DOHH2 (cell line): ENCODE measurements around the gene ITPR3.

Experiments used
- CTCF ChIP-seq: fragments of 200-600 bp; sonication (generic); IDR thresholded peaks from one replicate; pipeline ENCODE4 v1.5.1; 2014; ENCODE audit warnings: antibody characterized with exemption, mild to moderate bottlenecking, low read depth, low read length; ENCODE audit not compliant: poor library complexity, severe bottlenecking
- EZH2phosphoT487 ChIP-seq: fragments of 200-600 bp; sonication (generic); IDR thresholded peaks from 2 replicates; pipeline ENCODE4 v1.6.1; 2017; ENCODE audit warnings: borderline replicate concordance, mild to moderate bottlenecking, antibody characterized with exemption, low read length, moderate library complexity, mixed read lengths

- TF ChIP-seq CTCF (no peak), EZH2phosphoT487 (no peak)
Observed at GRCh38 chr6:33602180-33602579, 18.9 kb upstream of the ITPR3 start.
